Transverse colon (tissue), 4 donors: ENCODE data around the gene HMX1. TPM values are rescaled to one million over a fixed set of nuclear protein-coding genes. Genes with fewer than 3 reads are reported as not detected.

Experiments used
- DNase-seq: peaks from one replicate; pipeline ENCODE4 v3.0.0-alpha.2; 2019
- H3K27ac ChIP-seq, 4 donors: fragments of 200-600 bp; sonication (generic); 2 replicates each; pipeline ENCODE4 v1.5.1; 2016 to 2018; ENCODE audit warnings: inconsistent platforms in 4 of 4
- H3K27me3 ChIP-seq: fragments of 200-600 bp; sonication (generic); 2 replicates; pipeline ENCODE4 v1.5.1; 2017; ENCODE audit warnings: inconsistent platforms
- H3K36me3 ChIP-seq, 4 donors: fragments of 200-600 bp; sonication (generic); 2 replicates each; pipeline ENCODE4 v1.5.1; 2017 to 2019; ENCODE audit warnings: inconsistent platforms in 4 of 4
- H3K4me1 ChIP-seq, 4 donors: fragments of 200-600 bp; sonication (generic); 2 replicates each; pipeline ENCODE4 v1.5.1; 2017 to 2020; ENCODE audit warnings: inconsistent platforms in 4 of 4
- H3K4me3 ChIP-seq, 4 donors: fragments of 200-600 bp; sonication (generic); 1 replicate in 1 of 4; 2 replicates in 3 of 4; pipeline versions ENCODE4 v1.5.1 to v1.6.1; 2017 to 2019; ENCODE audit warnings: inconsistent platforms in 4 of 4
- H3K9me3 ChIP-seq, 2 donors: fragments of 200-600 bp; sonication (generic); 2 replicates each; pipeline ENCODE4 v1.5.1; 2017 to 2019; ENCODE audit warnings: inconsistent platforms in 2 of 2
- CTCF ChIP-seq, 5 experiments: fragments of 200-600 bp in 3 of 5; fragments of 450-650 bp in 2 of 5; sonication (generic) in 3 of 5; IDR thresholded peaks; 1 replicate in 2 of 5; 2 replicates in 3 of 5; pipeline ENCODE4 v1.5.1; 2016 to 2017; ENCODE audit warnings: antibody characterized with exemption in 5 of 5, inconsistent platforms in 3 of 5, mild to moderate bottlenecking in 2 of 5, moderate library complexity in 1 of 5
- EP300 ChIP-seq: sonication (generic); formaldehyde crosslinking; IDR thresholded peaks from one replicate; pipeline ENCODE4 v1.6.1; 2017; ENCODE audit warnings: antibody characterized with exemption, low read depth
- POLR2A ChIP-seq: fragments of 450-650 bp; IDR thresholded peaks from one replicate; pipeline ENCODE4 v1.6.1; 2016; ENCODE audit warnings: antibody characterized with exemption, mild to moderate bottlenecking, moderate library complexity
- POLR2AphosphoS5 ChIP-seq, 3 donors: sonication (generic); formaldehyde crosslinking; IDR thresholded peaks; one replicate each; pipeline ENCODE4 v1.6.1; 2016; ENCODE audit warnings: antibody characterized with exemption in 3 of 3
- WGBS, 2 donors: methylation state at CpG; one replicate each; pipeline ENCODE4 v1.1.5; 2018; ENCODE audit warnings: low coverage in 1 of 2; 5-methylcytosine and 5-hydroxymethylcytosine counted together
- in situ Hi-C, 4 donors: fragments of 200-750 bp; cut with MboI; loops; one replicate each; pipeline versions ENCODE4 v1.15.0 to v1.15.1; 2017; ENCODE audit warnings: low sequenced_read_pairs in 3 of 4, low pct_ligation_motif_present in 1 of 4, low pct_unique_long_range_greater_than_20kb in 1 of 4
- intact Hi-C: fragments of 100-400 bp; cut with DNase I; formaldehyde crosslinking; loops from one replicate; pipeline ENCODE4 v1.15.1; 2023; ENCODE audit warnings: low total_unique reads
- total RNA-seq, 4 donors: library from RNA; depleted of rRNA; stranded (reverse); fragments of >200 nt; gene quantifications; one replicate each; pipeline ENCODE4 v1.1.0, GENCODE V29; 2016

Gene HMX1
- total RNA-seq, 4 donors from 2014 or later: not detected

GRCh38 chr4:8847331-8847730, 24.3 kb downstream of the HMX1 start:
- TF ChIP-seq POLR2A (no peak), CTCF (IDR thresholded peaks at IDR 0.05) (no peak), POLR2AphosphoS5 (IDR thresholded peaks at IDR 0.05) (no peak), EP300 (no peak)
- 79% methylated on average over 12 of the region's 12 CpGs; no CpG with 5 or more reads in 1 of the 2 donors for WGBS, 2 donors
- intact Hi-C loops (no loop called here), in situ Hi-C loops (no loop called here)
- Histone ChIP-seq H3K9me3 (no peaks in the 10 kb centered on the region), H3K36me3 (no peaks in the 10 kb centered on the region), H3K4me1 (no peaks in the 10 kb centered on the region), H3K27ac (no peak overlapping the region), H3K4me3 (no peak overlapping the region), H3K27me3 (peaks cover 33% of the 10 kb centered on the region)
- DNase-seq: peak; percentile 3

- H3K27me3 ChIP-seq: peaks cover 30% of the 10 kb centered on the region
- H3K4me3 ChIP-seq: no peak overlapping the region
- TF ChIP-seq POLR2A (no peak), EP300 (no peak), CTCF (IDR thresholded peaks at IDR 0.05) (no peak), POLR2AphosphoS5 (IDR thresholded peaks at IDR 0.05) (no peak)
- H3K4me1 ChIP-seq: no peaks in the 10 kb centered on the region
- intact Hi-C loops (no loop called here), in situ Hi-C loops (no loop called here)
- no peaks in the 10 kb centered on the region for H3K9me3 ChIP-seq
- DNase-seq: no peak
- H3K36me3 ChIP-seq: no peaks in the 10 kb centered on the region
- 36 to 60% methylated on average over 3 of the region's 3 CpGs for WGBS, 2 donors
- no peak overlapping the region for H3K27ac ChIP-seq
Measured at GRCh38 chr4:8846826-8847225, 24.8 kb downstream of the HMX1 start.

- TF ChIP-seq POLR2A (no peak), POLR2AphosphoS5 (IDR thresholded peaks at IDR 0.05) (no peak), CTCF (IDR thresholded peaks at IDR 0.05) (no peak), EP300 (no peak)
- in situ Hi-C loops: no loop called here
- peaks cover 30% of the 10 kb centered on the region for H3K27me3 ChIP-seq
- H3K36me3 ChIP-seq: no peaks in the 10 kb centered on the region
- no peak overlapping the region for H3K27ac ChIP-seq
- intact Hi-C loops: no loop called here
- no peak overlapping the region for H3K4me3 ChIP-seq
- H3K4me1 ChIP-seq: no peaks in the 10 kb centered on the region
- no peaks in the 10 kb centered on the region for H3K9me3 ChIP-seq
- WGBS, 2 donors: 43 to 72% methylated on average over 1 to 9 of the region's 9 CpGs
- peak; percentile 3 for DNase-seq
Measured at GRCh38 chr4:8846046-8846720, 25.5 kb downstream of the HMX1 start.

GRCh38 chr4:8844976-8845690, 26.5 kb downstream of the HMX1 start:
- Histone ChIP-seq H3K27me3 (peaks cover 27% of the 10 kb centered on the region), H3K27ac (no peak overlapping the region), H3K36me3 (no peaks in the 10 kb centered on the region), H3K4me3 (no peak overlapping the region), H3K4me1 (no peaks in the 10 kb centered on the region), H3K9me3 (no peaks in the 10 kb centered on the region)
- no peak for TF ChIP-seq POLR2A
- no peak for TF ChIP-seq EP300
- no peak for TF ChIP-seq POLR2AphosphoS5 (IDR thresholded peaks at IDR 0.05)
- no peak for TF ChIP-seq CTCF (IDR thresholded peaks at IDR 0.05)
- WGBS, 2 donors: 67 to 75% methylated on average over 4 to 14 of the region's 14 CpGs
- DNase-seq: peak; percentile 1
- in situ Hi-C loops: no loop called here
- intact Hi-C loops: no loop called here
